Bronchial smooth muscle cell (primary cell): ENCODE measurements around the gene COMMD6. TPM values are rescaled to one million over a fixed set of nuclear protein-coding genes. Genes with fewer than 3 reads are reported as not detected.

ENCODE experiments used
- total RNA-seq: library from RNA; depleted of rRNA; stranded (reverse); fragments of >200 nt; gene quantifications from 2 replicates; pipeline ENCODE4 v1.2.1, GENCODE V29; 2014

COMMD6 gene
- 66.5 and 140 TPM in 2 replicates for total RNA-seq

GRCh38 chr13:75537401-75538365 lies at the start of gene COMMD6:
Gene COMMD6, minus strand, starts transcription at chr13:75537841. Its CDS starts 36 bp downstream, at chr13:75537805.

GRCh38 chr13:75549262-75550158 lies 11.9 kb upstream of the COMMD6 start, which contains the start of gene UCHL3:
Gene UCHL3, plus strand, starts transcription at chr13:75549791. Its CDS starts 30 bp downstream, at chr13:75549821.

GRCh38 chr13:75482070-75482819 lies 55.4 kb downstream of the COMMD6 start, which contains the start of gene TBC1D4:
Gene TBC1D4, minus strand, starts transcription at chr13:75482169. Its CDS starts 402 bp downstream, at chr13:75481767.

Other genes starting within 250 kb of the COMMD6 start
- gene TBC1D4, start 55.7 kb downstream of the COMMD6 start, total RNA-seq: 9.7 and 12.5 TPM in 2 replicates
- 14.8 and 26.5 TPM in 2 replicates for gene UCHL3, start 11.9 kb upstream of the COMMD6 start, total RNA-seq
- gene LMO7, start 98.5 kb upstream of the COMMD6 start, total RNA-seq: 29.3 and 54.1 TPM in 2 replicates